ENCODE data around the gene USP12. TPM values are rescaled to one million over a fixed set of nuclear protein-coding genes. Genes with fewer than 3 reads are reported as not detected.
A peak's percentile ranks its signal among the peaks of the same experiment; 100 is the strongest.
"Not testable (repeated sequence)": the region's sequence is repeated elsewhere in the genome, so short reads cannot be mapped to it uniquely, and the experiment has no call there.

The USP12 gene
- total RNA-seq (2014; rRNA removed; shearing (Covaris generic)) = 10.9 and 16.2 TPM in 2 replicates

GRCh38 chr13:27171244-27171826, at the start of gene USP12:
Gene USP12 (minus strand): TSS chr13:27171811. CDS start chr13:27171639, 172 bp downstream.
- Histone ChIP-seq H3K27ac (peak within 1 kb of the TSS; percentile 57), H3K36me3 (no peaks in the 10 kb centered on the region; the same call in 1 of the 2 replicates), H3K4me3 (peak within 1 kb of the TSS; percentile 61), H3K27me3 (replicated peaks) (no peaks in the 10 kb centered on the region), H3K9me3 (replicated peaks) (no peaks in the 10 kb centered on the region), H3K4me1 (replicated peaks) (peaks cover 7% of the 10 kb centered on the region)
- peak; percentile 4 to 43 for DNase-seq (ENCODE audit: low read depth in 1 of 2, low spot score in 2 of 2)

DNA sequence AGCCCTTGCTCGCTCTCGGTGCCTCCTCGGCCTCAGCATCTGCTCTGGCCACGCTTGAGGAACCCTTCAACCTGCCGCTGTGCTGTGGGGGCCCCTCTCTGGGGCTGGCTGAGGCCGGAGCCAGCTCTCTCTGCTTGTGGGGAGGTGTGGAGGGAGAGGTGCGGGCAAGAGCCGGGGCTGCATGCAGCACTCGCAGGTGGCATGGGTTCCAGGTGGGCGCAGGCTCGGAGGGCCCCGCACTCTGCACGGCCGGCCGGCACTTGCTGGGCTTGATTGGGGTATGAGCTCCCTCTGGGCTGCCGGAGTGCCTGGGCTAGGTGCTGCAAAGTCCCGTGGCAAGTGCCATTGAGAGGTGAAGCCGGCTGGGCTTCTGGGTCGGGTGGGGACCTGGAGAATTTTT, 48.0 kb upstream of the USP12 start:
- Histone ChIP-seq H3K36me3 (no peaks in the 10 kb centered on the region), H3K4me1 (replicated peaks) (no peaks in the 10 kb centered on the region), H3K4me3 (no peak overlapping the region), H3K27me3 (replicated peaks) (no peaks in the 10 kb centered on the region), H3K9me3 (replicated peaks) (no peaks in the 10 kb centered on the region), H3K27ac (no peak overlapping the region)
- DNase-seq (ENCODE audit: low read depth in 1 of 2, low spot score in 2 of 2) = no peak

- H3K36me3 ChIP-seq; H3K4me3 ChIP-seq; H3K27me3 ChIP-seq (replicated peaks); H3K4me1 ChIP-seq (replicated peaks); DNase-seq (ENCODE audit: low read depth in 1 of 2, low spot score in 2 of 2); H3K9me3 ChIP-seq (replicated peaks); H3K27ac ChIP-seq: not testable (repeated sequence)
Observed at GRCh38 chr13:27218861-27219260, 47.2 kb upstream of the USP12 start.

- H3K27ac ChIP-seq; H3K27me3 ChIP-seq (replicated peaks); H3K4me3 ChIP-seq; DNase-seq (ENCODE audit: low read depth in 1 of 2, low spot score in 2 of 2); H3K4me1 ChIP-seq (replicated peaks); H3K36me3 ChIP-seq; H3K9me3 ChIP-seq (replicated peaks): not testable (repeated sequence)
Observed at GRCh38 chr13:27217791-27218190, 46.2 kb upstream of the USP12 start.

DNA sequence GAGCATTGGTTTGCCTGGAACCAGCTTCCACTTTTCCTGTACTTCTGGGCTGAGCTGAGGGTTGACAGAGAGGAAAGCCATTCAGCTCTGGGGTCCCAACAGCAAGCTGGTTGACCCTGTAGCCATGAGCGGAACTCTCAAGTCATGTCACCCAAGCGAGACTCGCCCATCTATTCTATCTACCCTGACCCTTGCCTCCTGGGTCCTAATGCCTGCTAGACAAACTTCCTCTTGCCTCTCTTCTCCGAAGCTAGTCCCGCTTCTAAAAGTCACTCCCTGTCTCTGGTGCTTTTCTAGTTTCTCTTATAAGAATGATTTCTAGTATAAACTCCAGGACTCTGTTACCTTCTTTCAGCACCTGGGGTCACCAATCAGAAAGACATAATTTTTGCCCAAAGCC, 41.8 kb upstream of the USP12 start:
- not testable (repeated sequence) for H3K4me1 ChIP-seq (replicated peaks)

GRCh38 chr13:27211771-27212364, 40.3 kb upstream of the USP12 start:
- Histone ChIP-seq H3K9me3 (replicated peaks) (no peaks in the 10 kb centered on the region), H3K4me3 (peak overlapping the region; percentile 1; the same call in 1 of the 2 replicates), H3K4me1 (replicated peaks) (peaks cover 9% of the 10 kb centered on the region), H3K36me3 (no peaks in the 10 kb centered on the region), H3K27ac (peak overlapping the region; percentile 55; the same call in 1 of the 2 replicates), H3K27me3 (replicated peaks) (no peaks in the 10 kb centered on the region)
- peak; percentile 30 to 77 for DNase-seq (ENCODE audit: low read depth in 1 of 2, low spot score in 2 of 2)

More for the DNA sequence above, 41.8 kb upstream of the USP12 start:
- H3K9me3 ChIP-seq (replicated peaks); H3K27ac ChIP-seq; H3K4me3 ChIP-seq; DNase-seq (ENCODE audit: low read depth in 1 of 2, low spot score in 2 of 2); H3K36me3 ChIP-seq; H3K27me3 ChIP-seq (replicated peaks): not testable (repeated sequence)

DNA sequence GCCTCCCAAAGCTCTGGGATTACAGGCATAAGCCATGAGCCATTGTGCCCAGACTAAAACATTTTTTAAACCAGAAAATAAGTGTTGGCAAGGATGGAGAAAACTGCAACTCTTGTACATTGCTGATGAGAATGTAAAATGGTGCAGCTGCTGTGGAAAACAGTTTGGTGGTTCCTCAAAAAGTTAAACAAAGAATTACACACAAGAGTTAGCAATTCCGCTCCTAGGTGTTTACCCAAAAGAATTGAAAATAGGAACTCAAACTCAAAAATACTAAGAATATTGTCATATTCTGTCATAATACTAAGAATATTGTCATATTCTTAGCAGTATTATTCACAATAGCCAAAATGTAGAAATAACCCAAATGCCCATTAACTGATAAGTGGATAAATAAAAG, 39.7 kb upstream of the USP12 start:
- Histone ChIP-seq H3K4me1 (replicated peaks) (peaks cover 9% of the 10 kb centered on the region), H3K9me3 (replicated peaks) (no peaks in the 10 kb centered on the region), H3K27me3 (replicated peaks) (no peaks in the 10 kb centered on the region), H3K4me3 (no peak overlapping the region), H3K27ac (0 out of 2 replicates have a peak overlapping the region, but pooled peaks have one; percentile 55), H3K36me3 (no peaks in the 10 kb centered on the region)
- DNase-seq (ENCODE audit: low read depth in 1 of 2, low spot score in 2 of 2) = no peak

GRCh38 chr13:27208514-27208913, 36.9 kb upstream of the USP12 start:
- Histone ChIP-seq H3K27me3 (replicated peaks) (no peaks in the 10 kb centered on the region), H3K36me3 (no peaks in the 10 kb centered on the region), H3K4me3 (no peak overlapping the region), H3K9me3 (replicated peaks) (no peaks in the 10 kb centered on the region), H3K4me1 (replicated peaks) (peaks cover 9% of the 10 kb centered on the region), H3K27ac (no peak overlapping the region)
- DNase-seq (ENCODE audit: low read depth in 1 of 2, low spot score in 2 of 2) = no peak

DNA sequence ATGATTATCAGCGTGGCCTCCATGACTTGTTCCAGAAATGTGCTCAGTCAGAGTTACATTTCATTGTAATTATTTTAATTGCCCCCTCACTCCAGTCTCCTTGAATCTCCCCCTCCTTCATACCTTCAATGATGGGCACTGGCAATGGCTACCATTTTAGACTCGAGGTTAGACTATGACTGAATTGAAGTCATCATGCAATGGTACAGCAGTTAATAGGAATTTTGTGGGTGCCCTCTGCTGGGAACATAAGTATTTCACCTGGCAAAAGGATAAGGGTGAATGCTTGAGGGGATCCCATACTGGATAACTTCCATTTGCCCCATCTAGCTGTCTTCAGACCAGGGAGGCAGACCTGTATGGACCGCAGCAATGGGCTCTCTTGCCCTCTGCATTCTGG, 32.2 kb upstream of the USP12 start:
- Histone ChIP-seq H3K27me3 (replicated peaks) (no peaks in the 10 kb centered on the region), H3K36me3 (no peaks in the 10 kb centered on the region), H3K9me3 (replicated peaks) (no peaks in the 10 kb centered on the region), H3K27ac (no peak overlapping the region), H3K4me3 (no peak overlapping the region), H3K4me1 (replicated peaks) (peaks cover 6% of the 10 kb centered on the region; the same call in 1 of the 2 replicates)
- no peak for DNase-seq (ENCODE audit: low read depth in 1 of 2, low spot score in 2 of 2)

DNA sequence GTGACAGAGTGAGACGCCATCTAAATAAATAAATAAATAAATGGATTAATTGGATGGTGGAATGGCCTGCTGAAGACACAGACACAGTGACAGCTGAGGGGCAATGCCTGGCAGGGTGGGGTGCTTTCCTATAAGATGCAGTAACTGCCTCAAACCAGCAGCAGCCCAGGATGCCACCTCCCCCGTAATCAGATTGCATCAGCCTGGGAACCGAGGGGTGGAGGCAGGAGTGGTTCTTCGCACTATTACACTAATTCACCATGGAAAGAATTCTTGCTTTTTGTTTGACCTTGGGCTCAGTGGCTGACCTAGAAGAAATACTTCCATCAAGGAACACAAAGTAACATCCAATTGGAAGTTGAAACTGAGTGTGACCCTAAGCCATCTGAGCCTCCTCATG, 31.6 kb upstream of the USP12 start:
- no peak overlapping the region for H3K27ac ChIP-seq
- no peaks in the 10 kb centered on the region for H3K36me3 ChIP-seq
- H3K4me1 ChIP-seq (replicated peaks) = peaks cover 6% of the 10 kb centered on the region; the same call in 1 of the 2 replicates
- no peaks in the 10 kb centered on the region for H3K27me3 ChIP-seq (replicated peaks)
- H3K9me3 ChIP-seq (replicated peaks) = no peaks in the 10 kb centered on the region
- no peak for DNase-seq (ENCODE audit: low read depth in 1 of 2, low spot score in 2 of 2)
- no peak overlapping the region for H3K4me3 ChIP-seq

DNA sequence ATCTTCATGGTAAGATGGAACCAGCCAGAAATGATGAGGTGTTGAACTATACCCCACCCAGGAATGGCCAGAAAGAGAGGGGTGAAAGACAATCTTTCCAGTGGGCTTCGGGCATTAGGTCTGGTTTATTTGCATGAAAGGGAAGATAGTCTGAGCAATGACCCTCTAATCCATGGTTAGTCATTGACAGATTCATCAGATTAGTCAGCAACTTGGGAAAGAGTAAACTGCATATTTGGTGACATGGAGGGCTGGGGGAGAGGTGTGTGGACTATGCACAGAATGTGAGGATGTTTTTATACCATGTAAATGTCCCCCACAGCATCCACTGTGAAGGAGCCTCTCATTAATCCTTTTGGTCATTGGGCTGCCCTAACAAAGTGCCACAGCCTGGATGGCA, 30.1 kb upstream of the USP12 start:
- no peak overlapping the region for H3K4me3 ChIP-seq
- H3K4me1 ChIP-seq (replicated peaks) = peaks cover 6% of the 10 kb centered on the region; the same call in 1 of the 2 replicates
- DNase-seq (ENCODE audit: low read depth in 1 of 2, low spot score in 2 of 2) = no peak
- H3K9me3 ChIP-seq (replicated peaks) = no peaks in the 10 kb centered on the region
- no peaks in the 10 kb centered on the region for H3K27me3 ChIP-seq (replicated peaks)
- no peaks in the 10 kb centered on the region for H3K36me3 ChIP-seq
- H3K27ac ChIP-seq = no peak overlapping the region

- Histone ChIP-seq H3K4me1 (replicated peaks) (peaks cover 12% of the 10 kb centered on the region), H3K27ac (no peak overlapping the region), H3K9me3 (replicated peaks) (no peaks in the 10 kb centered on the region), H3K36me3 (no peaks in the 10 kb centered on the region), H3K27me3 (replicated peaks) (no peaks in the 10 kb centered on the region), H3K4me3 (no peak overlapping the region)
- DNase-seq (ENCODE audit: low read depth in 1 of 2, low spot score in 2 of 2) = no peak
Observed at GRCh38 chr13:27200413-27201070, 28.9 kb upstream of the USP12 start.

DNA sequence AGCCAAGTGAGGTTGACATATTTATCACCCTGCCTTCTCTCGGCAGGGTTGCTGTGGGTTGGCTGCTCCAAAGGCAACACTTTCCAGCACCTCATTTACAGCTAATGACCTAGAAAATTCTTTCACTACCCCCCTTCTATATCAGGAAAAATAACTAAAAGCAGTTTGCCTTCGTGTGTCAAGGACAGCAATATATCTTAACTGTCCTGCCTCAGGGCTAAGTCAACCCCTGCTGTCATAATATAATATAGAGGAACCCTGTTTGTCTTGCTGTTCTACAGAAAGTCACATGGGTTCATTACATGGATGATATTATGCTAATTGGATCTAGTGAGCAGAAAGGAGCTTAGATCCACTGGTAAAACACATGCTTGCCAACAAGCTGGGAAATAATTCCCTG, 28.1 kb upstream of the USP12 start:
- Histone ChIP-seq H3K27me3 (replicated peaks) (no peaks in the 10 kb centered on the region), H3K9me3 (replicated peaks) (no peaks in the 10 kb centered on the region)
- no peak for DNase-seq (ENCODE audit: low read depth in 1 of 2, low spot score in 2 of 2)

DNA sequence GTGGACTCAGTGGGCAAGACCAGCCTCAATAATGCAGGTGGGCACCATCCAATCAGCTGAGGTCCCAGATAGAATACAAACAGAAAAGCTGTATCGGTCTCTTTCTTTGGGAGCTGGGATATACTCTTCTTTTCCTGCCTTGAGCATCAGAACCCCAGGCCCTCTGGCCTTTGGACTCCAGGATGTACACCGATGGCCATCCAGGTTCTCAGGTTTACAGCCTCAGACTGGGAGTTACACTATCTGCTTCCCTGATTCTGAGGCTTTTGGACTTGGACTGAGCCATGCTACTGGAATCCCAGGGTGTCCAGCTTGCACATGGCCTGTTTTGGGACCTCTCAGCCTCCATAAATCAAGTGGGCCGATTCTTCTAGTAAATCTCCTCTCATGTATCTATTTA, 27.6 kb upstream of the USP12 start:
- DNase-seq (ENCODE audit: low read depth in 1 of 2, low spot score in 2 of 2) = no peak
- Histone ChIP-seq H3K4me3 (no peak overlapping the region), H3K27ac (no peak overlapping the region), H3K4me1 (replicated peaks) (peaks cover 23% of the 10 kb centered on the region), H3K27me3 (replicated peaks) (no peaks in the 10 kb centered on the region), H3K9me3 (replicated peaks) (no peaks in the 10 kb centered on the region), H3K36me3 (no peaks in the 10 kb centered on the region)

More for the DNA sequence above, 28.1 kb upstream of the USP12 start:
- Histone ChIP-seq H3K4me1 (replicated peaks) (peaks cover 19% of the 10 kb centered on the region), H3K36me3 (no peaks in the 10 kb centered on the region), H3K4me3 (no peak overlapping the region), H3K27ac (no peak overlapping the region)
